CD4-positive, alpha-beta T cell treated with Interleukin-4 for 4 hours (primary cell): Measurements from ENCODE around the gene PHLDB3.

Experiments
- DNase-seq: peaks from one replicate; pipeline ENCODE4 v3.0.0-alpha.2; 2020

PHLDB3 gene

DNA sequence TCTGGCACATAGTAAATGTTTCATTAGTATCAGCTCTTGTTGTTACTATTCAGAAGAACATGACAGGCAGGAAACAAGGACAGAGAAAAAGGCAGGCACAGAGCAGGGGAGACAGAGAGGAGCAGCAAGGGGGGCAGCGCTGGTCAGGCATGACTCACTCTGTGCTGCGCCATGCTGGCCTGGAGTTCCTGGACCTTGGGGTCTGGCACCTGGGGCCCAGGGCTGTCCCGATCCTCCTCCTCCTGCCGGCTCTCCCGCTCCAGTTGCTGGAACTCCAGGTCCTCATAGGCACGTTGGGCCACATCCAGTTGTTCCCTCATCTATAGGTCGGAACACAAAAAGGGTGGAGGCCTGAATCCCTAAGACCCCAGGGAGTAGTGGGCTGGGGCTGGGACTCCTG is 7.6 kb downstream of the PHLDB3 start:
- DNase-seq: no peak

DNA sequence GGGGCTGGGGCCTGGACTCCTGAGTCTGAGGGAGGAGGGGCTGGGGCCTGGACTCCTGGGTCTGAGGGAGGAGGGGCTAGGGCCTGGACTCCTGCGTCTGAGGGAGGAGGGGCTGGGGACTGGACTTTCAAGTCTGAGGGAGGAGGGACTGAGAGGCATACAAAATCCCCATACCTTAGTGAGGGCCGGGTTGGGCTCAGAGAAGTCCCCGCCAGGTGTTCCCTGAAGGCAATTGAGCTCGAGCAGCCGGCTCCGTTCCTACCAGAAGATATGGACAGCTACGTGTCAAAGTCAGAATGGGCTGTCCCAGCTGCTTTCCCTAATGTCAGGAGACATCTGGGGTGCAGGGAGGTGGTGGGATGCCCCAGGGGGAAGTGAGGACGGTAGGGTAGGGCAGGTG is 9.5 kb downstream of the PHLDB3 start:
- no peak for DNase-seq

DNA sequence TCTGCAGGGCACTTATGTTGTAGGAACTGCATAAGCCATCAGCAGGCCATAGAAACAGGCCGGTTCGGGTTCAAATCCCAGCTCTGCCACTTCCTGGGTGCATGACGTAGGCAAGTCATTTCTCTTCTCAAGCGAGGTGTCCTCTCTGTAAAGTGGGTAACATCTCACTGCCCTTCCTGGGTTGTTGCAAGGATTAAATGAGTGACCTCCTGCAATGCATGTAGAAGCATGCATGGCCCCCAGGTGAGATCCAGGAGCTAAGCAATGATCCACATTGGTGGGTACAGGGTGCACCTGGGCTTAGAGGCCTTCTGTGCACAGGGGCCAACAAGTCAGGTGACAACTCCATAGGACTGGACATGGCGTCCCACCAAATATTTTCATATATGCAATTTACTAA is 13.8 kb downstream of the PHLDB3 start:
- DNase-seq: no peak

DNA sequence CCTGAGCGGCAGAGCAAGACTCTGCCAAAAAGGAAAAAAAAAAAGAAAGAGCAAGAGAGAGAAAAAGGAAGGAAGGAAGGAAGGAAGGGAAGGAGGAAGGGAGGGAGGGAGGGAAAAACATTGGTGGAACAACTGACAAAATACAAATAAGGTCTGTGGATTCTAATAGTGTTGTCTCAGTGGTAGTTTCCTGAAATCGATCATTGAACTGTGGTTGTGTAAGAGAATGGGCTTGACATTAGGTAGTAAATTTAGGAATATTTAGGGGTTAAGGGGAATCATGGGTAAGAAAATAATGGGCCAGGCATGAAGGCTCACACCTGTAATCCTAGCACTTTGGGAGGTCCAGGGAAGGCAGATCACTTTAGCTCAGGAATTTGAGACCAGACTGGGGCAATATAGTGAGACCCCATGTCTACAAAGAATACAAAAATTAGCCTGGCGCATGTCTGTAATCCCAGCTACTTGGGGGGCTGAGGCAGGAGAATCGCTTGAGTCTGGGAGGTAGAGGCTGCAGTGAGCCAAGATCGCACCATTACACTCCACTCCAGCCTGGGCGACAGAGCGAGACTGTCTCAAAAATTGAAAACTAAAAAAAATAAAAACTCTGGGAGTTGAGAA is 14.5 kb downstream of the PHLDB3 start:
- no peak for DNase-seq

DNA sequence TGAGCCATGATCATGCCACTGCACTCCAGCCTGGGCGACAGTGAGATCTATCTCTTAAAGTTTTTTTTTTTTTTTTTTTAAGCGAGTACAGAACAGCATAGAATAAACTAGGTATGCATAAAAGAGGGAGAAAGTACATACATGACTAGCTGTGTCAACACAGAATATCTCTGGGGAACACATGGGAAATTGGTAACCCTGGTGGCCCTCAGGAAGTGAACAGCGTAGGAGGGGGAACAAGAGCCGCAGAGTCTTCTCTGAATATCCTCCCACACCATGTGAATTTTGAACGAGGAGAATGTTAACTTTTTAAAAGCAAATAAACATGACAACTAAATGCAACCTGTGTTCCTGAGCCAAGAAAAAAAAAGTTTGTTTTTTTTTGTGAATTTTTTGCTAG is 15.2 kb downstream of the PHLDB3 start:
- DNase-seq: no peak

DNA sequence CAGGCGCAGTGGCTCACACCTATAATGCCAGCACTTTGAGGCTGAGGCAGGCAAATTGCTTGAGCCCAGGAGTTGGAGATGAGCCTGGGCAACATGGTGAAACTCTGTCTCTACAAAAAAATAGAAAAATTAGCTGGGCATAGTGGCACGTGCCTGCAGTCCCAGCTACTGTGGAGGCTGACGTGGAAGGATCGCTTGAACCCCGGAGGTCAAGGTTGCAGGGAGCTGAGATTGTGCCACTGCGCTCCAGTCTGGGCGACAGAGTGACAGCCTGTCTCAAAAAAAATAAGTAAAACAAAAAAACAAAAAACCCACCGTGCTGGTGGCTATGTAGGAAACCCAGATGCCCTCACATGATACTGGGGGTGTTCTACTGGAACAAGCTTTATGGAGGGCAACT is 16.4 kb downstream of the PHLDB3 start:
- no peak for DNase-seq

DNA sequence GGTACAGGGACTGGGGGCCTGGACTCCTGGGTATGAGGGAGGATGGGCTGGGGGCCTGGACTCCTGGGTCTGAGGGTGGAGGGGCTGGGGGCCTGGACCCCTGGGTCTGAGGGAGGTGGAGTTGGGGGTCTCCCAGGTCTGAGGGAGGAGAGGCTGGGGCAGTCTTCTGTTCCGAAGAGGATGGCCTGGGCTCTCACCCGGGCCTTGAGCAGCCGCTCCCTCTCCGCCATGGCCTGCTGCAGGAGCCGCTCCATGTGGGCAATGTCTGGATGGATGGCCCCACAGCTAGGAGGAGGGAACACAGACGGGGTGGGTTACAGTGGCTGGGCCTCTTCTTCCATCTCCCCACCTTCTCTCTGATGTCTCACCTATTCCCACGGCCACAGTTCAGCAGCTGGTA is 18.1 kb downstream of the PHLDB3 start:
- DNase-seq: no peak

DNA sequence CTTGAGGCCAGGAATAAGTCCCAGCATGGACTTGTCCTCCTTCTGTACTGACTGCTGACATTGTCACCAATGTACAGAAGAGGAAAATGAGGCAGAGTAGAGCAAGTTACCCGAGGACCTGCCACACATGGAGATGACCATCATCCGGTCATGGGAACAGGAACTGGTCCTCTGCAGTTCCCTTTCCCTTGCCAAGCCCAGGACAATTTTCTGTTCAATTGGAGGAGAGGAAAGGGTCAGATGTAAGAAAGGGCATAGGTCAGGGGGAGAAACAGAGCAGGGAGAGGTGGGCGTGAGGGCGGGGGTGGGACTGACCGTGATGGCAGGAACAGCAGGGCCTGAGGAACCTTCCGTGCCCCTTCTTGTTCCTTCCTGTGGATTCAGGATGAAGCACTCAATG is 18.6 kb downstream of the PHLDB3 start:
- DNase-seq: no peak

DNA sequence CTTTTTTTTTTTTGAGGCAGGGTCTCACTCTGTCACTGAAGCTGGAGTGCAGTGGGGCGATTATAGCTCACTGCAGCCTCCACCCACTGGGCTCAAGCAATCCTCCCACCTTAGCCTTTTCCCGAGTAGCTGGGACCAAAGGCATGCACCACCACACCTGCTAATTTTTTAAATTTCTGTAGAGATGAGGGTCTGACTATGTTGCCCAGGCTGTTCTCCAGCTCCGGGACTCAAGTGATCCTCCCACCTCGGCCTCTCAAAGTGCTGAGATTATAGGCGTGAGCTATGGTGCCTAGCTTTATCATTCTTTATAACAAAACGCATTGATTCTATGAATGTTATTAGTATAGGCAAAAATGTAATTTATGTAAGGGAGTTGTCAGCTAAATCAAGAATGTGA is 21.3 kb downstream of the PHLDB3 start:
- DNase-seq: no peak

DNA sequence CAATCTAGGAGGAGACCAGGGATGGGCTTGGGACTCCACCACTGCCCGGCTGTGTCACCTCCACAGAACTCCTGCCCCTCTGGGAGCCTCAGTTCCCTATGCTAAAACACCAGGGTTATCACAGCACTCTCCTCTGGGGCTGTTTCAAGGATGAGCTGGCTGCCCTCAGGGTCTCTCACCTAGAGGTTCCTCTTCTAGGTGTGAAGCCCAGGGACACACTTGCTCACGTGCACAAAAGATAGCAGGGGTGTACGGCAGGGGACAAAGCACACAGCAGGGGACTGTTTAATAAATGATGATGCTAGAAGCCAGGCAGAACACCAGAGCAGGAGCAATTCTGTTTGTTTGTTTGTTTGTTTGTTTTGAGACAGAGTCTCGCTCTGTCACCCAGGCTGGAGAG is 22.4 kb downstream of the PHLDB3 start:
- no peak for DNase-seq

DNA sequence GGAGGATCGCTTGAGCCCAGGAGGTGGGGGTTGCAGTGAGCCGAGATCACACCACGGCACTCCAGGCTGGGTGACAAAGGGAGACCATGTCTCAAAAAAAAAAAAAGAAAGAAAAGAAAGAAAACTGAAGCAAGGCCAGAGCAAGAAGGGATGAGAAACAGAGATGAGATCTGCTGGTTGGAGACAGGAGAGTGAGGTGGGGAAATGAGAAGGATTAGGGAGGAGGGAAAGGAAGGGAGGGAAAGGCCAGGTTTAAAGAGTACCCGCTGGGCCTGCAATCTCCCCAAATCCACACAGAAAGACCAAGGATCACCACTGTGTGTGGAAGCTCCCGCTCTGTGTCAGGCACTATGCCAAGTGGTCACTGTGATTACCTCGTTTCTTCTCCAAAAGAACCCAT is 22.8 kb downstream of the PHLDB3 start:
- no peak for DNase-seq

DNA sequence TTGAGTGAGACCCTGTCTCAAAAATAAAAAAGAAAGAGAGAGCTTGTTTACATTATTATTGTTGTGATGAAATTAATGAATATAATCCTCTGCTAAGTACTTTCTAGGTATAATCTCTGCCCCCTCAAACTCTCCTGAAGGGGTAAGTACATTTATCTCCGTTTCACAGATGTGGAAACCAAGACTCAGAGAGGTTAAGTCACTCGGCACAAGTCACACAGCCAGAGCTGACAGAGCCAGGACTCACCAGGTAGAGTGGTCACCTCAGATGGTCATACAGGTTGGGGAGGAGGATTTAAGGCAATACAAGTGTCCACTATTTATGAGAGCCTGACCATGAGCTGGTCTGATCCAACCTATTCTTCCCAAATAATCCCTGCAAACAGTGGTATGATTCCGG is 24.0 kb downstream of the PHLDB3 start:
- DNase-seq: no peak

DNA sequence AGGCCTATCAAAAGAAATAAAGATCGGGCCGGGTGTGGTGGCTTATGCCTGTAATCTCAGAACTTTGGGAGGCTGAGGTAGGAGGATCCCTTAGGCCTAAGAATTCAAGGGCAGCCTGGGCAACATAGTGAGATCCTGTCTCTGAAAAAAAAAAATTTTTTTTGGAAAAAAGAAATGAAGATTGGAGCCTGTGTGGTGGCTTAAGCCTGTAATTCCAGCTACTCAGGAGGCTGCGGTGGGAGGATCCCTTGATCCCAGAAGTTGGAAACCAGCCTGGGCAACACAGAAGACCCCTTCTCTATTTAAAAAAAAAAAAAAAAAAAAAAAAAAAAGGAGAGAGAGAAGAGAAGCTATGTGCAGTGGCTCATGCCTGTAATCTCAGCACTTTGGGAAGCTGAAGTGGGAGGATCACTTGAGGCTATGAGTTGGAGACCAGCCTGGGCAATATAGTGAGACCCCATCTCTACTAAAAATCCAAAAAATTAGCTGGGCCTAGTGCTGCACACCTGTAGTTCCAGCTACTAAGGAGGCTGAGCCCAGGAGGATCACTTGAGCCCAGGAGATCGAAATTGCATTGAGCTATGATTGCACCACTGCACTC is 24.5 kb downstream of the PHLDB3 start:
- no peak for DNase-seq

DNA sequence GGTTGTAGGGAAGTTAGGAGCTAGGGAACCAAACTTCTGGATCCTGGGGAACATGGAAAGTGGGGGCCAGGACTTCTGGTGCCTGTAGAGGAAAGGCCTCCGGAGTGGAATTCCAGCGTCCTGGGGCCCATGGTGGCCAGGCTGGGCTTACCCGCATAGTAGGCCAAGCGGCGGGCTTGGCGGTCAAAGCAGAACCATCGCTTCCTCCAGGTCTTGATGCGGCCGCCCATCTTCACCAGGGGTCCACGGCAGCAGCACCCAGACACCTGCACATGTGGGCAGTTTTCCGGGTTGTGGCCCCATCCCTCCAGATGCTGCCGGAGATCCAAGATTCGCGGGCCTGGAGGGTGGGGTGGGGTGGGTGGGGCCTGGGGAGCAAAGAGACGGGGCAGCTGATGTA is 25.3 kb downstream of the PHLDB3 start:
- DNase-seq: no peak

DNA sequence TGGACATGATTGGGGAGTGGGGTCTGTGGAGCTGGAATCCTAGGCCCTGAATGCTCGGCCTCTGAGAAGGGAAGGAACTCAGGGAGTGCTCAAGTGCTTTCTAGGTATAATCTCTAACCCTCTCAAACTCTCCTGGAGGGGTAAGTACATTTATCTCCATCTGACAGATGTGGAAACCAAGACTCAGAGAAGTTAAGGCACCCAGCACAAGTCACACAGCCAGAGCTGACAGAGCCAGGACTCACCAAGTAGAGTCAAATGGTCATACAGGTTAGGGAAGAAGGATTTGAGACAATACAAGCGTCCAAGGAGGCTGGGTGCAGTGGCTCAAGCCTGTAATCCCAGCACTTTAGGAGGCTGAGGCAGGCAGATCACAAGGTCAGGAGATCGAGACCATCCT is 26.2 kb downstream of the PHLDB3 start:
- DNase-seq: no peak

DNA sequence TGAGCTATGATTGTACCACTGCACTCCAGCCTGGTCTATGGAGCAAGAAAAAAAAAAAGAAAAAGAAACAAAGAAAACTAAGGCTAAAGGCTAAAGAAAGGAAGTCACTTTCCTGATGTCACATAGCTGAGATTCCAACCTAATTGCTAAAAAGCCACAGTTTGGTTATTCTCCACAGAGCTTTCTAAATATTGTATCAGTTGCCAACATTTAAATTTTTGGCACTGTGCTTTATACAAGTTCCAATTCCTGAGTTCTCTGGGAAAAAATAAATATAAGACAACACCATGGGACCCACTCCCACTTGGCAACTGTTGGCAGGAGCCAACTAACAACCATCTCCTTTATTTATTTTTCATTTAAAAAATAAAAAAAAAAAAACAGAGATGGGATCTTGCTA is 27.9 kb downstream of the PHLDB3 start:
- DNase-seq: no peak

DNA sequence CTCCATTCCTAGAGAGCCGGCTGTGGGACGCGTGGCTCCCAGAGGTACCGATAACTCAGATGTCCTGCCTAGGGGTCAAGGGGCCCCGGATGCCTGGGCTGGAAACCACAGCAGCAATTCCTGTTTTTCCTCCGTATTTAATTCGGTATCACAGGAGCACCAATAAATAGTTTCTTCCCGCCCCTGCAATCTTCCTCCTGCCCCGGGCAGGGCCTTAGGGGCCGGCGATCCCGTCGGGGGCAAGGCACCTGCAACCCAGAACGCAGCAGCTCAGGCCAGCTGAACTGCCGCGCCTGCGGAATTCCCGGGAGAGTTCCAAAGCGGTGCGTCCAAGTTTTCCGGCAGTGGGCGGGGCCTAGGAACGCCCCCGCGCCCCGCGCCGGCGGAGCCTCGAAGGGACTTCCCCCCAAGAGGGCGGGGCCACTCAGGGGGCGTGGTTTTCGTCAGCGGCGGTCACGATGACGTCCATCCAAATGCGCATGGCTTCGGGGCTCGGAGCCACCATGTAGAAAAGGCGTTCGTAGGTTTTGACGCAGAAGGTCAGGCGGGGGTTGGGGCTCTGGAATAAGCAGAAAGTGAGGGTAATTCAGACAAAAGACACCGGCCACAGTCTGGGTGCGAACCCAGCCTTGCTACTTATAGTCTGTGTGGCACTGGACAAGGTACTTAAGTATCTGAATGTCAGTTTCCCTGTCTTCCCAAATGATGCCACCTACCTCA is 29.4 kb downstream of the PHLDB3 start:
- peak; percentile 88 for DNase-seq

DNA sequence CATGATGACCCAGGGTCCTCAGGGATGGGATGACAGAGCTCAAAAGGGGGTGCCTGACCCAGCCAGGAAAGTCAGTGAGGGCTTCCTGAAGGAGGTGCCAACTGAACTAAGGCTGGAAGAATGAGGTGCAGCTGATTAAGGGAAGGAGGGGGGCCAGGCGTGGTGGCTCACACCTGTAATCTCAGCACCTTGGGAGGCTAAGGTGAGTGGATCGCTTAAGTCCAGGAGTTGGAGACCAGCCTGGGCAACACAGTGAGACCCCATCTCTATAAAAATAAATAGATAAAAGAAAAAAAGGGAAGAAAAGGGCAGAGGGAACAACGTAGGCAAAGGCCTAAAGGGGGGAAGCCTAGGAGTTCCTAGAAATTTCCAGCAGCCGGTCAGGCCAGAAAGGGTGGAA is 30.1 kb downstream of the PHLDB3 start:
- DNase-seq: no peak

DNA sequence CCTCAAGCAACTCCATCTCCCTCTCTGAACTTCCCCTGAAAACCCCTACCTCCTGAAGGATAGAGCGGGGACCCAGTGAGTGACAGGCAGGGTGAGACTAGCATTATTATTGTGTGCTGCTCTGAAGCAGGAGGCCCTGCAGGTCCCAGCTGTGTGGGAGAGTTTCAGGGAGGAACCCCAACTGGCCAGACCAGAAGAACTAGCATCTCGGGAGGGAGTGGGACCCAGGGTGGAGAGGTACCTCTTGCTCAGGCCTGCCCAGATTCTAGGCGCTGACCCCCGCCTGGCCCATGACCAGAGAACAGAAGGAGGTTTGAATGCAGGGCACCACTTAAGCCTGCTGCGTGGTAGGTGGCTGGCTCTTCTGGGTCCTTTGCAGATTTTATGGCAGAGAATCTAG is 33.5 kb downstream of the PHLDB3 start:
- no peak for DNase-seq

DNA sequence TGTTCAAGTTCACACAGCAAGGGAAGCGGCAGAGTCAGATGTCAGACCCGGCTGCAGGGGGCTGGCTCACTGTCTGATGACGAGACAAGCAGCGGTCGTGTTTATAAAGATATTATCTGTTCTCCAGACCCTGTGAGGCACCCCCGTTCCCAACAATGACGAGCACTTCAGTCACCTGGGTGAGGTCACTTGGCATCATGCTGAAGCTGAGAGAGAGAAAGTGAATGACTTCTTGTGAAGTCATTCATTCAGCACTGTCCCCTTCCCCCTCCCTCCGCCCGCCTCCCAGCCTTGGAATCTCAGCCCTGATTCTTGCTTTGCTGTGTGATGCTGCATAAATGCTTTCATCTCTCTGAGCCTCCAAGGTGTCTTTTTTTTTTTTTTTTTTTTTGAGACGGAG is 34.3 kb downstream of the PHLDB3 start:
- DNase-seq: peak; percentile 41

DNA sequence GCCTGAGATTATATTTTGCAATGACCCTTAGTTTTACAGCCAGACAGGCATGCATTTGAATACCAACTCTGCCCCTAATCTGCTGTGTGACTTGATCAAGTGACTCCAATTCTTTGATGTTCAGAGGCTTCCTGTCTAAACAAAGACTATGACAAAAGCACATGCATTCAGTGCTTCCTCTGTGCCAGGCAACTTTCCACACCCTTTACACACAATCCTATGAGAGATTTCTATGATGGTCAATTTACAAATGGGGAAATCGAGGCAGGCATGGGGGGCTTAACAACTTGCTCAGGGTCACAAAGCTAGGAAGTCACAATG is 35.4 kb downstream of the PHLDB3 start:
- peak; percentile 47 for DNase-seq

DNA sequence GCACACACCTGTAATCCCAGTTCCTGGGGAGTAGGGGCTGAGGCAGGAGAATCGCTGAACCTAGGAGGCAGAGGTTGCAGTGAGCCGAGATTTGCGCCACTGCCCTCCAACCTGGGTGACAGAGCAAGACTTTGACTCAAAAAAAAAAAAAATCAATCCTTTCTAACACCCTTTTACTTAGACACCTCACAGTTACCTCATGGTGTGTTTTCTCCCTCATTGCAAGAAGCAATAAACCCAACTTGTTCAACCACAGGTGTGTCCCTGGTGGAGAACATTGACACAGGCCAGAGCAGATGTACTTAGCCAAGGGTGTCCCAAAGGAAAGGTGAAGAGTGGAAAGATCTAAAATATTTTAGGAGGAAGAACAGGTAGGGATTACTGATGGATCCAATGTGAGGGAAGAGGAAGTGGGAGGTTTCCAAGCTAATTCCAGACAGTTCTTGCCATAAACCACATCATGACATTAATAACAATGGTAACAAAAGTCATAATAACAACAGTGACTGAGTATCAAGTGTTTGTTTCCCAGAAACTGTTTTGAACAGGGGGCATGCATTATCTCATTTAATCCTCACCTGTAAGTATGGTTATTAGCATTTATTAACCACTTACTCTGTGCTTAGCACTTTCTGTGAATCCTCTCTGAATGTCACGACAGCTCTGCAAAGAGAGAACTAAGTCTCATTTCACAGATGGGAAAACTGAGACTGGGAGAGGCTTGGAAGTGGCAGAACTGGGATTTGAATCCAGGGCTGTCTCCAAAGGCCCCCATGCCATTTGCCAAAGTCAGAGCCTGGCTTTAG is 36.0 kb downstream of the PHLDB3 start:
- no peak for DNase-seq

DNA sequence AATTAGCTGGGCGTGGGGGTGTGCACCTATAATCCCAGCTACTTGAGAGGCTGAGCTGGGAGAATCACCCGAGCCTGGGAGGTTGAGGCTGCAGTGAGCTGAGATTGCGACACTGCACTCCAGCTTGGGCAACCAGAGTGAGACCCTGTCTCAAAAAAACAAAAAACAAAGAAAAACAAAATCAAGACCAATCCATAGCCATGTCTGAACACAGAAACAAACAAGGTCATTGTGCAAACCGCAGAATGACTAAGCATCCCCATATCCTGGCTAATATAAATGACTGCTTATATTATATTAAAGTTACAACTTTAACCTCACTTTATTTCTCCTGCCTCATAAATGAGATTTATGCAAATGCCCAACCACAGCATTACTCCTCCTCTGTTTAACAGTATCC is 36.8 kb downstream of the PHLDB3 start:
- DNase-seq: no peak

DNA sequence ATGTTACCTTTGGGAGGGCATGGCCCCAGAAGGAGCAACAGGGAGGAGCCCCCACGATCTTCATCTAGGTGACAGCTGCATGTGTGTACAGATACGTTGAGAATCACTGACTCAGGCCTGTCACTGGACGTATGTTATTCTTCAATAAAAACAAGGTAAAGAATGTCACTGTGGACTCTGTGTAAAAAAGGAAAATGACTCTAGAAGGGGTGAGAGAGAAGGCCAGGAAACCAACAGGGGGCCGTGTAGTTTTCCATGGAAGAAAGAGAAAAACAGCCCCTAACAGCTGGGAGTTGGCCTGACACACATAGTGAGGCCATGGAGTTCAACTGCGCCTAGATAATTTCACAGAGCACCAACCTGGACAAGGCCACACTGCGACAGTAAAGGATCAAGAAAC is 37.3 kb downstream of the PHLDB3 start:
- no peak for DNase-seq
